Measurements from ENCODE around the gene CCR6.
"Not testable (repeated sequence)": the region's sequence is repeated elsewhere in the genome, so short reads cannot be mapped to it uniquely, and the experiment has no call there.

Gene CCR6

GRCh38 chr6:167178896-167179655, 56.2 kb downstream of the CCR6 start:
- DNase-seq: not testable (repeated sequence)

- not testable (repeated sequence) for DNase-seq
Measured at GRCh38 chr6:167180086-167180485, 57.2 kb downstream of the CCR6 start.

DNA sequence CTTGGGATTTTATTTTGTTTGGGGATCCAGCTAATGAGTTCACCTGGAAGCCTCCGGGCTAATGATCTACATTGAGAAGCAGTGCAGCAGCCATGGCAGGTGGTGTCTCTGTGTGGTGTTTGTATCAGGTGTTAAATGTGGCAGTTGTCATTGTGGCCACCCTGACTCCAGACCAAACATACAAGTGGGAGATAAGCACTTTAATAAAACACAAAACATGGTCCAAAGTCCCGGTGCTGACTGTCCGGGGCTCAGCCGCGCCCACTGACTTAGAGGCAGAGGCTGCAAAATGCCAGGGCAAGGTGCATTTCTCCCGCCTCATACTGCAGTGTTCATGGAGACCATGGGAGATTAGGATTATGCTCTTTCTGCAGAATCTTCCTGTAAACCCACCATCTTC, 58.5 kb downstream of the CCR6 start:
- not testable (repeated sequence) for DNase-seq

DNA sequence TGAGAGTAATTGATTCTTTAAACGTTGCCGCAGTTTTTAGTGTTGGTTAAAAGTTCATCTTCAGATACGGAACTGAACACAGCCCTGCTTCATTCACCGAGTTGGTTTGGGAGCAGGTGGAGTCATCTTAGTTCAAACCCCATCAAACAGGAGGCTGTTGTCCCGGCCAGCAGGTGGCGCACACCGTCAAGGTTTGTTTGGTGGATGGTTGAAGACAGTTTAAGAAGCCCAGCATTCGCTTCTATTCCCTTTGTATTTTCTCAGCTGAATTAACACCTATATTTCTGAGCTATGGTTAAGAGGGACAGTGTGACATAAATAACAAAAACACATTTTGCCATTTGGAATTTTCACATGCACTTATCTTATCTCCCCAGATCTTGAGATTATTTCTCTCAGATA, 60.0 kb downstream of the CCR6 start:
- DNase-seq: not testable (repeated sequence)

DNA sequence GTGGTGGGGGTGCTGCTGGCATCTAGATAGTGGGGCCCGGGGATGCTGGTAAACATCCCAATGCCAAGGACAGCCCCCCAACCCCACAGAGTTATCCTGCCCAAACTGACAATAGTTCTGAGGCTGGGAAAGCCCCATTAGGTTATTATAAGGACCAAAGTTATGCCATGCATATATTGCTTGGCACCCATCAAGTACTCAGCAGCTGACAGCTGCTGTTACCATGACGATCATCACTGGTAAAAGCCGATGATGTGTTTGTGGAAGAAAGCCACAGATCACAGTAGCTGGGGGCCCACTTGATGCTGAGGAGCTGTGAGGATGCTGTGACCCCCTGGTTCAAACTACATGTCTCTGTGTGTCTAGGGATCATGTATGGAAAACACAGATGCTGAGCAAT, 62.2 kb downstream of the CCR6 start:
- not testable (repeated sequence) for DNase-seq

DNA sequence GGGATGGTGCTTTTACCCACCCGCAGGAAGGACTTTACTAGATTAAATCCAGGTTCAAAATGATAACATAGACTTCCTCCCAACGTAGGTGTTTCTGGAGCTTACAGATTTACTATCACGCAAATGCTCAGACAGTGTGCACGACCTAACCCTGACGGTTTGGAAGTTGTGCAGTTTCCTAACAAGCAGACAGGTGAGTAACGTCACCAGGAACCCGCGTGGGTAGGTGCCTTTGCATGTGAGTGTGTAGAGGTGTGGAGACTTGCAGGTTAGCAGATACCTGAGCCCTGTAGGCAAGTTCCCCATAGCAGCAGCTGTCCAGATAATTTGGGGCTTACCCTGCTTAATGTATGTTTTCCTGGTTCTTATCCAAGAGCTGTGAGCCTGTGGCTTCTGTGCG, 64.4 kb downstream of the CCR6 start:
- DNase-seq: not testable (repeated sequence)
